HL-60 (cell line): ENCODE data around the gene ISYNA1.

ENCODE experiments used
- DNase-seq, 2 experiments: peaks; one replicate each; pipeline ENCODE4 v3.0.0-alpha.2; 2010 to 2020; ENCODE audit warnings: low read depth in 1 of 2, low spot score in 1 of 2
- H3K27ac ChIP-seq: fragments of 250-450 bp; sonication (Bioruptor Pico); replicated peaks from 2 replicates; pipeline ENCODE4 v1.5.1; 2020; ENCODE audit warnings: mild to moderate bottlenecking, moderate library complexity
- H3K27me3 ChIP-seq: fragments of 250-450 bp; sonication (Bioruptor Pico); 2 replicates; pipeline ENCODE4 v1.5.1; 2021; ENCODE audit warnings: mild to moderate bottlenecking, moderate library complexity; ENCODE audit not compliant: insufficient read depth, poor library complexity, severe bottlenecking
- H3K4me3 ChIP-seq: replicated peaks from 2 replicates; pipeline ENCODE4 v1.5.1; 2011; ENCODE audit warnings: mild to moderate bottlenecking, control low read depth, low read length; ENCODE audit not compliant: insufficient read depth
- CTCF ChIP-seq: IDR thresholded peaks from one replicate; pipeline ENCODE4 v1.5.1; 2011; ENCODE audit warnings: low read length, control low read depth, inconsistent platforms; ENCODE audit not compliant: insufficient read depth
- GABPA ChIP-seq: IDR thresholded peaks from 2 replicates; pipeline ENCODE4 v1.6.1; 2012; ENCODE audit warnings: low read depth
- POLR2AphosphoS5 ChIP-seq: IDR thresholded peaks from 2 replicates; pipeline ENCODE4 v1.6.1; 2012; ENCODE audit warnings: low read depth
- REST ChIP-seq: IDR thresholded peaks from 2 replicates; pipeline ENCODE4 v1.6.1; 2012; ENCODE audit warnings: low read depth; ENCODE audit not compliant: insufficient replicate concordance
- SPI1 ChIP-seq: IDR thresholded peaks from 2 replicates; pipeline ENCODE4 v1.6.1; 2012; ENCODE audit warnings: low read depth, mild to moderate bottlenecking, borderline replicate concordance

The ISYNA1 gene

DNA sequence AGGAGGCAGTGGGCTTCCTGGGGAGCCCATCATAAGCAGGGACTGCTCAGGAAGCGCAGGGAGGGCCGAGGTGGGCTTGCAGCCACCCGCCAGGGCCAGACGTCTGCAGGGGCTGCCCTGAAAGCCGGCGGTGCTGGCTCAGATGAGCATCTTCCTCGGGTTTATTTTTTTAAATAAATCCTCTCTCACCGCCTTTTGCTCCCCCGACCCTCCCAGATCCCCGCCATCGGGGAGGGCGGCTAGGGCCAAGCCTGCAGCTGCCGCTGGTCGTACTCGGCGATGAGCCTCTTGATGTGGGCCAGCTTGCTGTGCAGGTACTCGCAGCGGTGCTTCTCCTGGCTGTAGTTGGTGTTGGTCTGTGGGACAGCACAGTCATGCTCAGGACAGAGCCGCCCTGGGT is 6.6 kb upstream of the ISYNA1 start:
- Histone ChIP-seq H3K4me3 (no peak overlapping the region), H3K27ac (no peak overlapping the region), H3K27me3 (no peaks in the 10 kb centered on the region)
- no peak for DNase-seq
- TF ChIP-seq CTCF (no peak), REST (no peak), GABPA (no peak), SPI1 (no peak), POLR2AphosphoS5 (no peak)

- TF ChIP-seq SPI1: no peak
- TF ChIP-seq POLR2AphosphoS5: no peak
- TF ChIP-seq CTCF: no peak
- TF ChIP-seq REST: no peak
- TF ChIP-seq GABPA: no peak
- Histone ChIP-seq H3K27me3 (no peaks in the 10 kb centered on the region), H3K27ac (no peak overlapping the region), H3K4me3 (no peak overlapping the region)
- DNase-seq: no peak
These were observed 5.9 kb upstream of the ISYNA1 start for GRCh38 chr19:18443831-18444230.

- Histone ChIP-seq H3K4me3 (no peak overlapping the region), H3K27me3 (no peaks in the 10 kb centered on the region), H3K27ac (no peak overlapping the region)
- no peak for TF ChIP-seq GABPA
- no peak for TF ChIP-seq CTCF
- no peak for TF ChIP-seq POLR2AphosphoS5
- no peak for TF ChIP-seq SPI1
- no peak for TF ChIP-seq REST
- no peak for DNase-seq
These were observed 5.5 kb upstream of the ISYNA1 start for GRCh38 chr19:18443406-18443805.
